GM19043 (cell line): ENCODE measurements around the gene IPO4.
A peak's percentile ranks its signal among the peaks of the same experiment; 100 is the strongest.
"Not testable (repeated sequence)": the region's sequence is repeated elsewhere in the genome, so short reads cannot be mapped to it uniquely, and the experiment has no call there.

ENCODE experiments used
- ATAC-seq: cut with Tn5 transposase; IDR thresholded peaks from one replicate; pipeline ENCODE4 v1.9.1; 2021; ENCODE audit warnings: low read depth; ENCODE audit not compliant: unreplicated experiment

The IPO4 gene, protein sequence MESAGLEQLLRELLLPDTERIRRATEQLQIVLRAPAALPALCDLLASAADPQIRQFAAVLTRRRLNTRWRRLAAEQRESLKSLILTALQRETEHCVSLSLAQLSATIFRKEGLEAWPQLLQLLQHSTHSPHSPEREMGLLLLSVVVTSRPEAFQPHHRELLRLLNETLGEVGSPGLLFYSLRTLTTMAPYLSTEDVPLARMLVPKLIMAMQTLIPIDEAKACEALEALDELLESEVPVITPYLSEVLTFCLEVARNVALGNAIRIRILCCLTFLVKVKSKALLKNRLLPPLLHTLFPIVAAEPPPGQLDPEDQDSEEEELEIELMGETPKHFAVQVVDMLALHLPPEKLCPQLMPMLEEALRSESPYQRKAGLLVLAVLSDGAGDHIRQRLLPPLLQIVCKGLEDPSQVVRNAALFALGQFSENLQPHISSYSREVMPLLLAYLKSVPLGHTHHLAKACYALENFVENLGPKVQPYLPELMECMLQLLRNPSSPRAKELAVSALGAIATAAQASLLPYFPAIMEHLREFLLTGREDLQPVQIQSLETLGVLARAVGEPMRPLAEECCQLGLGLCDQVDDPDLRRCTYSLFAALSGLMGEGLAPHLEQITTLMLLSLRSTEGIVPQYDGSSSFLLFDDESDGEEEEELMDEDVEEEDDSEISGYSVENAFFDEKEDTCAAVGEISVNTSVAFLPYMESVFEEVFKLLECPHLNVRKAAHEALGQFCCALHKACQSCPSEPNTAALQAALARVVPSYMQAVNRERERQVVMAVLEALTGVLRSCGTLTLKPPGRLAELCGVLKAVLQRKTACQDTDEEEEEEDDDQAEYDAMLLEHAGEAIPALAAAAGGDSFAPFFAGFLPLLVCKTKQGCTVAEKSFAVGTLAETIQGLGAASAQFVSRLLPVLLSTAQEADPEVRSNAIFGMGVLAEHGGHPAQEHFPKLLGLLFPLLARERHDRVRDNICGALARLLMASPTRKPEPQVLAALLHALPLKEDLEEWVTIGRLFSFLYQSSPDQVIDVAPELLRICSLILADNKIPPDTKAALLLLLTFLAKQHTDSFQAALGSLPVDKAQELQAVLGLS

DNA sequence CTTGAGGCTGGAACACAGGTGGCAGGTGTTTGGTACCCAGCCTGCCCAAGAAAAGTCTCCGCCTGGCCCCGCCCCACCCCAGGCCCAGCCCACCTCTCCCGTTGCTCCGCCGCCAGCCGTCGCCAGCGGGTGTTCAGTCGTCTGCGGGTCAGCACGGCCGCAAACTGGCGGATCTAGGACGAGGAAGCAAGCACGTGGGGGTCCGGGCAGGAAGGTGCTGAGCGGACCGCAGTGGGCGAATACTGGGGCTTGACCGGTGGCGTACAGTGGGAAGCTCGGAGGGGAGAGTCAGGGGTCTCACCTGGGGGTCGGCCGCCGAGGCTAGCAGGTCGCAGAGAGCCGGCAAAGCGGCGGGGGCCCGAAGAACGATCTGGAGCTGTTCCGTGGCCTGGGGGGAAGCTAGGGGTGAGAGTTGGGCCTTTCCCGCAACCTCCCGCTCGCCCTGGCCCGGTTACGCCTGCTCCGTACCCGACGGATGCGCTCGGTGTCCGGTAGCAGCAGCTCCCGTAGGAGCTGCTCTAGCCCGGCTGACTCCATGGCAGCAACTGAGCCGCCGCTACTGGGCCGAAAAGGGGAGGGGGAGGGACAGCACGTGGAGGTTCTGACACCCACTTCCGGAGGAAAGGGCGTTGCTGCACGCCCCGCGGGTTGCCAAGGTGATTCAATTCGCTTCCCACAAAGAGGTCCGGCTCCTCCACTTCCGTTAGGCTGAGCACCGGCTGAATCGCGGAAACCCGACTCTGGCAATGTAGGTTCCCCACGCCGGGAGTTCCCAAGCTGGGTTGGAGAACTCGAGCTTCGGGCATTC is at the start of gene IPO4:
TSS of gene IPO4 (minus strand) at position 566 of the 808 bp plus-strand sequence. CDS start at position 537, 29 bp downstream.
- peak; percentile 88 for ATAC-seq

DNA sequence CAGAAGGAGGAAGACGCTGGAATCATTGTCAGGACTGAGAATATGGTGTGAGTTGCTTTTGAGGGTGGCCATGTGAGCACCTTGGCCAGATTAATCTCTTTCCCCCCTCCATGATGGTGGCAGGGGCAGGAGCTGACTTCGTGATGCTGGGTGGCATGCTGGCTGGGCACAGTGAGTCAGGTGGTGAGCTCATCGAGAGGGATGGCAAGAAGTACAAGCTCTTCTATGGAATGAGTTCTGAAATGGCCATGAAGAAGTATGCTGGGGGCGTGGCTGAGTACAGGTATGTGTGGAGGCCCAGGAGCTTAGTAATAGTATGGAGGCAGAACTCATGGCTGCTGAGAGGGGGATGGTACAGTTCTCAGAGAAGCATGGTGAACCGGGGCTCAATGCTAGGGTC is 49.5 kb upstream of the IPO4 start:
- ATAC-seq, result no peak

DNA sequence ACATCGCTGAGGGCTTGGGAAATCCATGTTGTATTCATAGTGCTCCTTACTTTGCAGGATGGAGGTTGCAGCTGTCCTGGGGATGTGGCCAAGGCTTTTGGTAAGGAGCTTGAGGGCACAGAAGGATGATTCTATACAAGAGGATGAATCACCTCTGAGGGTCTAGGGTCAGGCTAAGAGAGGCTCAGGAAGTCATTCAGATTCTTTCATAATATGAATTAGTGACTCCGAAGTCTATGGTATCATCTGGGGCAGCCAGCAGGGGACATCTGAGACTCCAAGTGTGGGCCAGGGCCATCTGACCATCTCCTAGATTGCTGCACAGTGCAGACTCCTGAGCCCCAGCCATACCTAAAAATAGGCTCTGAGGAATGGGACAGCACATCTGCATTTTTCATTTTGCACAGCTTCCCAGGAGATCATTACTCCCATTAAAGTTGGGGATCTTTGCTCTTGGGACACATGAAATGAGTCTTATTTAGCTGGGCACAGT is 48.9 kb upstream of the IPO4 start:
- no peak for ATAC-seq

DNA sequence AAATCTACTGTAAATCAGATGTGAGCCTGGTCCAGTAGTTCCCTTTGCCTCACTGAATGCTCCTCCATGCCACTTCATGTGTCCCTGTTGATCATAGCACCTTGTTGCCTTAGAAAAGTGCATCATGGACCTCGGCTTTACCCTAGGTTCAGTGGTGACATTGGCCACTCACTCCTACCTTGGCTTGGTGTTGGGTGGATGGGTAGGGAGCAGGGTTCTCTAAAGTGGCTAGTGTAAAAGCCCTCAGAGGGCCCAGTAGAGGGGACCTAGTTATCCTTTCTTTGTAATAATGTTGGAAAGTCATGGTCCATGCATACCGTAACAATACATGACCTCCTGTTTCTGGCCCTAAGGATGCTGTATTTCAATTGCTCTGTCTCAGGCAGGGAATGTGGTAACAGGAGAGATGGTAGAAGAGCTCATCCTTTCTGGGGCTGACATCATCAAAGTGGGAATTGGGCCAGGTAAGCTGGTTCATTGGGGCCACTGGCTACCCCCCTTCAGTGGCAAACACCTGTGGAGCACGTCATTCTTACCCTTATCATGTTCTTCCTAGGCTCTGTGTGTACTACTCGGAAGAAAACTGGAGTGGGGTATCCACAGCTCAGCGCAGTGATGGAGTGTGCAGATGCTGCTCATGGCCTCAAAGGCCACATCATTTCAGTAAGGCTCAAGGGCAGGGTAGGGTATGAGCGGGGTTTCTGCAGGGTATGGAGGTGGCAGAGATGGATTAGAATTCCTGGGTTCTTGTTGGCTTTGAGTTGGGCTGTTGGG is 48.3 kb upstream of the IPO4 start:
- ATAC-seq, result no peak

DNA sequence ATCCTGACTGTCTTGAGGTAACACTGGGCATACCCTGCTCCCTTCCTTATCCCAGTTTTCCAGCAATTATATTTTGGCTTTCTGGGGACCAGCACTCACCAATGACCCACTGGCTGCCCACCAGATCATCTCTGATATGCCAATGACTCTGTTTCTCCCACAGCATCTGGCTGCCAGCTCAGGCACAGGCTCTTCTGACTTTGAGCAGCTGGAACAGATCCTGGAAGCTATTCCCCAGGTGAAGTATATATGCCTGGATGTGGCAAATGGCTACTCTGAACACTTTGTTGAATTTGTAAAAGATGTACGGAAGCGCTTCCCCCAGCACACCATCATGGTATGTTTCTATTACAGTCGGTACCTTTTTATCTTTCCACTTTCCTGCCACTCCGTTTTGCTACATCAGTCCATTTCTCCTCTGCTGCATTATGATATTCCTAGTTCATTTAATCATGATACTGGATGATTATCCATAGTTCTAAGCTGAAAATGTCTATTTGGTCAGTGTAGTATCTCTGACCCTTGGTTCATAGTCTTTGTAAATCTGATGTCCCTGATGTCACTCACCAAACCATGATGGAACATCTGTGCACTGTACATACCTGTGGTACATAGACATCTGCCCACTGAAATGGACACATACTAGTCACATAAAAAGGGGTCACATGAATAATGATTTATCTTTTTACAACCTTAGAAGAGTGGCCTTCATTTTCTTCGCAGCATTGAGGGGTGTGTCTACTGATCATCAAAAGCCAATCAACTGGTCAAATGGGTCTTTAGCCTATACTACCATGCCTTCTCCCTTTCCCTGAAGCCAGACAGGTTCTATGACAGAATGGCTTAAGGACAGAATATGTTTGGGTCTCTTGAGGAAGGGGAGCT is 47.4 kb upstream of the IPO4 start:
- ATAC-seq, result no peak

DNA sequence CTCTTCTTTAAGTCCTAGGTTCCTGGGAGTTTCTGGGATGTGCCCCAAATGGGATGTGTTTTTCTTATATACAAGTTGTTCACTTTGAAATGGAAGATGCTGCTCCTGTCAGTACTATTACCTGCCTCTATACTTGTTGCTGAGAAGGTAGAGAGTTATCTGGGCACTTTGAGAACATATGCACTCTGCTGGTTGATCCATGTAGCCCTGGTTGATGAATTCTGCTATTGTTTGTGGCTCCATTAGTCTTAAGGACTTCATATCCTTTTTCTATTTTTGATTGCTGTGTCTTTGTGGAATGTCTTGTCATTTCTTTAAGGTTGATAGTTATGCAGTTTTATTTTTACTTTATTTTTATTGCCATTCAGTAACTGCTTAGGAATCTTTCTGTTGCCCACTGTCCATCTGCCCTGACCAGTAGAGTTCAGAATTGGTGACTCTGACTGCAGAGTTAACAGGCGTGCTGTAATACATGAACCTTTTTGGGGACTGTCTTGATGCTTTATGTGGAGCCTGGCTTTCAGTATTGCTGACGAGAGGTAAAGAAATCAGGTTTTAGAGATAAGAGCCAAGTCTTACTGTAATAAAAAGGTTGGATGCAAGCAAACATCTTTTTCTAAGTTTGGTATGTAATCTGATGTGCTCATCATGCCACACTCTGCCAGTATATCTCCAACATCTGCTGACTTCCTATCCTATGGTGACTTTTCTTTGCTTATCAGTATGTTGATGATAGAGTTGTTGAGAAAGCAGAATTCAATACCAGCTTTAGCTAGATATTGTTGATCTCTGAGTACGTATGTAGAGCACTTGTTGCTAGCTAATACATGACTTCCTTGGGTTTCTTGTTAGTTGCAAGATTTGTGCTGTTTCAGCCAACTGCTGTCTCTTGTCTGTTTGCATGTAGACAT is 45.7 kb upstream of the IPO4 start:
- ATAC-seq, result no peak

DNA sequence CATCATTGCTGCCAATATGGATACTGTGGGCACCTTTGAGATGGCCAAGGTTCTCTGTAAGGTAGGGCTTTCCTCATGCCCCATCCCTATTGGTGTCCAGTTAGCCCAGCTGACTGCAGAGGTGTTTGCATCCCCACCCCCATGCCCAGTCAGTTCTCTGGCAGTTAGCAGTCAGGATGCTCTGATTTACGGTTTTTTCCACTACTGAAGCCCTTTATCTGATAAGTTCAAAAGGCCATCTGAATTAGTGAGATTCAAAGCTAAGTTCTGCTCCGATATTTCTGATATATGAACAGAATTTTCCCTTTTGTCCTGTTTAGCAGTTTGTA is 44.9 kb upstream of the IPO4 start:
- no peak for ATAC-seq

DNA sequence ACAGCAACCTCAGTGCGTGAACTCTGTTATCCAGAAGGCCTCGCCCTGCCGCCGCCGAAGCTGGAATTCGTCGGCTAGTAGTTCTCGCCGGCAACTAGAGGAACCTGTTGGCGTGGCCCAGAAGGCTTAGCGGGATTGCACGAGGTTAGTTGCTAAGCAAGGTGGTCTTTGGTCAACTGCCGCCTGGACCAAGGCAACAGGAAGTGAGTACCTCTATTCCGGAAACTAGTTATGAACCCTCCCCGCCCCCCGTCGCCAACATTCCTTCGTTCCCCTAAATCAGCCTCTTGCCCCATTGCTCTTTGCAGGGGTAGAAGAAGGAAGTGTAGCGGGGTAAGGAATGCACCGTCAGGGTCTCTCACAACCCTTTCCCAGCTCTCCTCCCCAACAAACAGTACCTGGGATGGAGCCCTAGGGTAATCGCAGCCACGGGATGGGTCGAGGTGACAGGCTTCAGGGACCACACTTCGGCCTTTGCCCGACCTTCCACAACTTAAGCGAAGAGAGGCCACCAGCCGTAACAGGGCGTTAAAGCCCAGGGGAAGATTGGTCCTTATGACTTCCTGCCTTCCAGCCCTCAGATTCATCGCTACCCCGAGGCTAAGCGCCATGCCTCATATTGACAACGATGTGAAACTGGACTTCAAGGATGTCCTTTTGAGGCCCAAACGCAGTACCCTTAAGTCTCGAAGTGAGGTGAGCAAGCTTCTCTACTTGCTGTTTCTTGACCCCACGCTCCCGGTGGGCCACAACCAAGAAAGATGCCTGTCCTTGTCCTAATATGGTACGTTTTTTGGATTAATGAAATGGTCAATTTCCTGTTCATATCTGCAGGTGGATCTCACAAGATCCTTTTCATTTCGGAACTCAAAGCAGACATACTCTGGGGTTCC is 44.3 kb upstream of the IPO4 start, which contains the start of gene GMPR2:
TSS of gene GMPR2 (plus strand) at position 285 of the 893 bp plus-strand sequence. CDS start at position 610, 325 bp downstream.
- ATAC-seq, result peak; percentile 50

DNA sequence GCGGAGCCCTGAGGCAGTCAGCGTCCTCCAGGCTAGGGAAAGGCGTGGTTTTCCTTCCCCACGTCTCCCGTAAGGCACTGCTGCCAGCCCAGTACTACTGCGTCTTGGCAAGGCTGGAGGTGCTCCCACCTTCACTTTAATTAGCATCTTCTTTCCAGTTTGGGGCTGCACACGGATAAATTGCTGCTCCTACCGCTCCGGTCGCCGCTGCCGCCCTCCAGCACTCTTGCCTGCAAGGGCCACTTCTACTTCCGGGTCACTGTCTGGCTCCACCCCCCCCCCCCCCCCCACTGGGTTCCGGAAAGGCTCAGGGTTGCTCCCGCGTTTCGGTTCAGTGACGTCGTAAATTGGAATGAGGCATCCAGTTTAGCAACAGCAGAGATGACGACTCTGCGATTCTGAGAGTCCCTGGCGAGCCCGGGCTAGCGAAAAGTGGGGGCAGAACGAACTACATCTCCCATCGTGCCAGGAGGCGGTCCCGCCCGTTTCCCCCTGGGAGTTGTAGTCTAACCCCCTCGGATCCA is 43.6 kb upstream of the IPO4 start, which contains the start of gene NEDD8:
TSS of gene NEDD8 (minus strand) at position 247 of the 524 bp plus-strand sequence. CDS start at position 147, 100 bp downstream.
- ATAC-seq, result peak; percentile 71

DNA sequence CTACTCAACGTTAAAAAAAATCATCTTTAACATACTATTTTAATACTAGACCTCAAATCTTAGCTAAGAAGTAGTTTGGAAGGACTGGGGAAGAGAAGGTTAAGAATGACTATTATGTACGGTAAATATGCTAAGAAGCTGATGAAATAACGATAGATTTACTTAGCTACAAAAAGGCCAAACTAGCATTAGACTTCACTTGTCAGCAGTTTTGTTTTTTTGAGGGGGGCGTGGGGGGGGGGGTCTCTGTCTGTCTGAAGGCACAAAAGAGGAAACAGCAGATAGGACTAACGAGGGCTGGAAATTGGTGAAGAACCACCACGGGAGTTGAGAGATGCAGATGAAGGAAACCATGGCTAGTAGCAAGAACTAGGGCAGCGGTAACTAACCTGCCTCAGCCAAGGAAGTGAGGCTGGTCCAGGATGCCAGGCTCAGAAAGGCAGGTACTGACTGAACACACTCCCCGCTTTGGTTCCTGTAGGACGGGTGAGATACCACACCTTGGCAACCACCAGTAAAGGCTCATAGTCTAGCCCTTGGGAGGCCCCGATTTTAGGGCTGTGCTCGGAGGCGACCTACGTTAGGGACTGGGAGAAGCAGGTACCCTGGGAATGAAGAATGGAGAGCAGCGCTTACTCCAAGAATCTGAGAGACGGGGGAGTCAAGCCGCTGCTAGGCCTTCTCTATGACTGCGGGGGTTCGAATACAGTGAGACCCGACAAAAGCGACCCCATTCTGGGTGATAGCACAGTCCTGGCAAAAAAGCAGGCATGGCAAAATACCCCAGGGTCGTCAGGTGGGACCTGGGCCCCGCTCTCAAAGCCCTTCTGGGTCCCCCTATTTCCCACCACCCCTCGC is 42.9 kb upstream of the IPO4 start:
- ATAC-seq, result no peak

DNA sequence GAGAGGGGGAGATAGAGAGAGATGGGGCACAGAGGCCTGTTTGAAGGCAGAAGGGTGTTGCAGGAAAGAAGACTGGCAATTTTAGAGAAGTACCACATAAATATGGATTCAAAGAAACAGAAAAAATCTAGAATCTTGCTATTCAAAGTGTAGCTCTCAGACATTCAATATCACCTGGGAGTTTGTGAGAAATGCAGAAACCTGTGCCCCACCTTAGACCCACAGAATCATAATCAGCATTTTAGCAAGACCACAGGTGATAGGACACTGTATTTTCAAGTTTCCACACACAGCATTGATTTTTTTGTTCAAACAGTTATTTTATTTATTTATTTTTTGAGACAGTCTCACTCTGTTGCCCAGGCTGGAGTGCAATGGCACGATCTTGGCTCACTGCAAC is 40.3 kb upstream of the IPO4 start:
- ATAC-seq, result no peak

DNA sequence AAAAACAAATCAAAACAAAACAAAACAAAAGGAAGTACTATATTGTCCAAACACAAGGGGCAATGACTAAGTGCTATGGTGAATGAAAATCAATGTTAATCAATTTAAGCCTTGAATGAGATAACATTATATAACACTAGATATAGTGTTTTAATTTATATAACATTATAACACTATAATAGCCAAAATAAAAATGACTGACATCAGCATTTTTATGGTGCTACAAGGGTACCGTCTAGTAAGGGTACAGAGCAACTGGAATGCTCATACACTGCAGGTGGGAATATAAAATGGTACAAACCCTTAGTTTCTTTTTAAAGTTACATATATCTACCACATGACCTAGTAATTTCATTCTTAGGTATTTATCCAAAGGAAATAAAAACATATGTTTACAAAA is 37.9 kb upstream of the IPO4 start:
- ATAC-seq, result no peak

DNA sequence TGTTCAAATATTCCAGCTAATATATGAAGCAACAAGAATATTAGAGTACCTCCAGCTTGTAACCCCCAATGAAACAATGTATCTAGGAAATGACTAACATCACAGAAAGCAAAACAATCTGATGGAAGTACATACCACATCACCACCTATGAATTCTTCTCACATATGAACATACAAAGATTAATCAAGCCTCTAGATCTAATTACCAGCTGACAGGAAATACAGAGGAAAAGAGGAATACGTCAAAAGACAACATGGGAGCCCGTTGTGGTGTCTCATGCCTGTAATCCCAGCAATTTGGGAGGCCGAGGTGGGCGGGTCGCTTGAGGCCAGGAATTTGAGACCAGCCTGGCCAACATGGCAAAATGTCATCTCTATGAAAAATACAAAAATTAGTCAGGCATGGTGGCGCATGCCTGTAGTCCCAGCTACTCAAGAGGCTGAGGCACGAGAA is 36.0 kb upstream of the IPO4 start:
- ATAC-seq, result no peak

DNA sequence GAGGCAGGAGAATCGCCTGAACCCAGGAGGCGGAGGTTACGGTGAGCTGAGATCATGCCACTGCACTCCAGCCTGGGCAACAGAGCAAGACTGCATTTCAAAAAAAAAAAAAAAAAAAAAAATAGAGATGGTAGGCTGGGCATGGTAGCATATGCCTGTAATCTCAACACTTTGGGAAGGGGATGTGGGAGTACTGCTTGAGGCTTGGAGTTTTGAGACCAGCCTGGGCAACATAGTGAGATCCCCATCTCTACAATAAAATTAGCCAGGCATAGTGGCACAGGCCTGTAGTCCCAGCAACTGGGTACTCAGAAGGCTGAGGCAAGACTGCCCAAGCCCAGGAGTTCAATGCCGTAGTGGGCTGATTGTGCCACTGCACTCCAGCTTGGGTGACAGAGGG is 34.4 kb upstream of the IPO4 start:
- not testable (repeated sequence) for ATAC-seq

DNA sequence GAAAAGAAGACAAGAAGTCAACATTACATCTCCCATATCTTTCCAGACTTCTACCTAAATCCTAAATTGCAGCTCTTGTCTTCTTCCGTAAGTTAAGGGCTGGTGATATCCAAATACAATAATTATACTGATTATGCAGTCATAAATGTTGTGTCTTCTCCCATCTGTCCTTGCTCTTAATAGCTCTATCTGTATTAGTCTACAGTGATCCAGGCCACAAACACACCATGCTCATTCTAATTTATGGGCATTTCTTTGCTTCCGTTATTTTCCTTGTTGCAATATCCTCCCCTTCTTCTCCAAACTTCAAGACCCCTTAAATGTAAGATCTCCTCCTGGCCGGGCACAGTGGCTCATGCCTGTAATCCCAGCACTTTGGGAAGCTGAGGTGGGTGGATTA is 30.9 kb upstream of the IPO4 start:
- ATAC-seq, result no peak
